Thyroid gland (tissue), 4 donors: Measurements from ENCODE around the gene ENTPD6. TPM values are rescaled to one million over a fixed set of nuclear protein-coding genes. Genes with fewer than 3 reads are reported as not detected.
A peak's percentile ranks its signal among the peaks of the same experiment; 100 is the strongest.
"Not testable (repeated sequence)": the region's sequence is repeated elsewhere in the genome, so short reads cannot be mapped to it uniquely, and the experiment has no call there.

Experiments used
- DNase-seq, 2 donors: peaks; one replicate each; pipeline ENCODE4 v3.0.0-alpha.2; 2019
- H3K27ac ChIP-seq, 3 donors: fragments of 200-600 bp; sonication (generic); 1 replicate in 2 of 3; 2 replicates in 1 of 3; pipeline ENCODE4 v1.5.1; 2016 to 2019; ENCODE audit warnings: mild to moderate bottlenecking in 1 of 3, moderate library complexity in 1 of 3
- H3K27me3 ChIP-seq: fragments of 200-600 bp; sonication (generic); one replicate; pipeline ENCODE4 v1.5.1; 2019
- H3K36me3 ChIP-seq, 2 donors: fragments of 200-600 bp; sonication (generic); one replicate each; pipeline ENCODE4 v1.5.1; 2016 to 2019
- H3K4me1 ChIP-seq, 2 donors: fragments of 200-600 bp; sonication (generic); one replicate each; pipeline ENCODE4 v1.5.1; 2017 to 2019
- H3K4me3 ChIP-seq, 3 donors: fragments of 200-600 bp; sonication (generic); replicated peaks in 1 of 3; 1 replicate in 2 of 3; 2 replicates in 1 of 3; pipeline ENCODE4 v1.5.1; 2016; ENCODE audit warnings: mild to moderate bottlenecking in 1 of 3
- H3K9me3 ChIP-seq: fragments of 200-600 bp; sonication (generic); one replicate; pipeline ENCODE4 v1.5.1; 2017
- CTCF ChIP-seq, 6 experiments: fragments of 200-600 bp in 3 of 6; fragments of 450-650 bp in 3 of 6; sonication (generic) in 3 of 6; IDR thresholded peaks; one replicate each; pipeline ENCODE4 v1.5.1; 2016 to 2019; ENCODE audit warnings: antibody characterized with exemption in 6 of 6, mild to moderate bottlenecking in 2 of 6, inconsistent platforms in 1 of 6, moderate library complexity in 1 of 6
- POLR2A ChIP-seq, 2 donors: fragments of 450-650 bp; IDR thresholded peaks; one replicate each; pipeline ENCODE4 v1.6.1; 2017; ENCODE audit warnings: antibody characterized with exemption in 2 of 2, mild to moderate bottlenecking in 2 of 2, moderate library complexity in 1 of 2
- WGBS, 2 donors: methylation state at CpG; one replicate each; pipeline ENCODE4 v1.1.5; 2017; 5-methylcytosine and 5-hydroxymethylcytosine counted together
- intact Hi-C: fragments of 100-400 bp; cut with DNase I; formaldehyde crosslinking; loops from one replicate; pipeline ENCODE4 v1.15.1; 2023
- total RNA-seq, 4 donors: library from RNA; depleted of rRNA; stranded (reverse); fragments of >200 nt; gene quantifications; one replicate each; pipeline ENCODE4 v1.2.3, GENCODE V29; 2016

ENTPD6 gene
- total RNA-seq, 4 donors from 2014 or later, result 51.6 to 75.6 (median 64.9) TPM

- TF ChIP-seq POLR2A (IDR thresholded peaks at IDR 0.05), result no peak
- no peak for TF ChIP-seq CTCF (IDR thresholded peaks at IDR 0.05)
Measured at GRCh38 chr20:25229486-25230165, 34.1 kb downstream of the ENTPD6 start.

DNA sequence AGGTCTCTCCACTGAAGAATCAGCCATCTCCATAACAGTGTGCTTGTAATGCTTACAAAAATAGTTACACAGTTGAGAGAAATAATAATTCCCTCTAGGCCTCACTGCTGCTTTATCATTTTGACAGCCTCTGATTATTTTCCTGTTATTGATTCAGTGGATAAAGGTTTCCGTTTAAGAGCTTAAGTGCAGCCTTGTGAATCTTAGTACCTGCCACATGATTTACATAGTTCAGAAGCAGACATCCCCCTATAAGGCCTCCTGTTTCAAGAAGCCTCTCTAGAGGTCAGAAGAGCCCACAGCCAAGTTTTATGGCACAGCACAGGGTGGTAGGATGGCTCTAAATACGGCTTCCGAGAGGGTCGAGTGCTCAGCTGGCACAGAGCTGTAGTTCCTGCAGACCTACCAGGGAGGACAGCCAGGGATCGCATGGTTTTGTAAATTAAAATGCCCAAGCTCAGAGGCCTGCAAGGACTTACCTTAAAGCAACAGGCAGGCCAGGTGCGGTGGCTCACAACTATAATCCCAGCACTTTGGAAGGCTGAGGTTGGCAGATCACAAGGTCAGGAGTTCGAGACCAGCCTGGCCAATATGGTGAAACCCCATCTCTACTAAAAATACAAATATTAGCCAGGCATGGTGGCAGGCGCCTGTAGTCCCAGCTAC is 34.8 kb downstream of the ENTPD6 start:
- Histone ChIP-seq H3K27me3 (no peaks in the 10 kb centered on the region), H3K4me1 (peaks cover 17 to 44% of the 10 kb centered on the region in 2 donors), H3K4me3 (no peak overlapping the region), H3K9me3 (no peaks in the 10 kb centered on the region), H3K36me3 (no peaks in the 10 kb centered on the region), H3K27ac (peak overlapping the region; percentile 13 to 64 (median 45))
- TF ChIP-seq CTCF (IDR thresholded peaks at IDR 0.05) (no peak), POLR2A (IDR thresholded peaks at IDR 0.05) (no peak)
- peak; percentile 27 to 48 for DNase-seq
- WGBS, 2 donors, result 46 to 63% methylated on average over 7 to 8 of the region's 8 CpGs
- intact Hi-C loops, result loop anchor here (10.0 kb wide), 1 partner anchor 65 kb away; no protein-coding TSS in a partner anchor

More at GRCh38 chr20:25229486-25230165, 34.1 kb downstream of the ENTPD6 start:
- H3K4me1 ChIP-seq, result peaks cover 17 to 44% of the 10 kb centered on the region in 2 donors
- H3K4me3 ChIP-seq, result no peak overlapping the region
- intact Hi-C loops, result loop anchor here (10.0 kb wide), 1 partner anchor 65 kb away; no protein-coding TSS in a partner anchor
- H3K27ac ChIP-seq, result peak overlapping the region; percentile 13 to 64 (median 45)
- no peaks in the 10 kb centered on the region for H3K9me3 ChIP-seq
- no peaks in the 10 kb centered on the region for H3K27me3 ChIP-seq
- H3K36me3 ChIP-seq, result no peaks in the 10 kb centered on the region
- DNase-seq, result no peak
- WGBS, 2 donors, result 88% methylated on average over 23 of the region's 23 CpGs

DNA sequence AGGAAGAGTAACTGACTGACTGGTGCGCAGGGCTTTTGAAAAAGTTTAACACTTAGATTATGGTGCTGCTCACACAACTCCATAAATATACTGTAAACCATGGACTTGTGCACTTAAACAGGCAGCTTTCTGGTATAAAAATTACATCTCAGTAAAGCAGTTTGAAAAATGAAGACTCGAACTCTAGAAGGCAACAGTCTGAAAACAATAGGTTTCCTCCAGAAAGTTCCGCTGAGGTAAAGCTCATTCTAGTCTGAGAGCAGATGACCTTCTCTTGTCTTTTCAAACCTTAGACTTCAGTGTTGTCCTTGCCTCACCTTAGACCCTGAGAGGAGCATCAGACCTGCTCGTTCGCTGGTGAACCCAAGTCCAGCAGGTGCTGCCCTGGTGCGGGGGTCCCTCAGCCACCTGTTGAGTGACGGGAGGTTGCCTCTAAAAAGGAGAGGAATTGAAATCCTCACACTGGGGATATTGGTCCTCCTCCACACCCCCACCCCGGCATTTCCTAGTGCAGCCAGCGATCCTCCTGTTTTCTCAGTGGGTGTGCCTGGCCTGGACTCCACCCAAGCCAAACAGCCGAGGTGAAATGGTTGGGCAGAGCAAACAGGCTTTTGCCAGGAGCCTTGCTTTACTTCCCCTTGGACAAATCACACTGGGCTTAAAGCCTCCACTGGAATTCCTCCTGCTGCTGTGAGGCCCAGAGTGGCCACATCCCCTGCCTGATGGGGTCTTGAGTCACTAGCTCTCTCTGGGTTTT is 37.7 kb downstream of the ENTPD6 start:
- Histone ChIP-seq H3K27ac (peak overlapping the region in 1 of 3 donors; percentile 10), H3K27me3 (no peaks in the 10 kb centered on the region), H3K4me3 (no peak overlapping the region), H3K9me3 (no peaks in the 10 kb centered on the region), H3K36me3 (no peaks in the 10 kb centered on the region), H3K4me1 (peaks cover 17 to 38% of the 10 kb centered on the region in 2 donors)
- TF ChIP-seq CTCF (IDR thresholded peaks at IDR 0.05), result no peak
- no peak for TF ChIP-seq POLR2A (IDR thresholded peaks at IDR 0.05)
- 54 to 60% methylated on average over 7 to 10 of the region's 10 CpGs for WGBS, 2 donors
- peak; percentile 72 to 83 for DNase-seq
- intact Hi-C loops, result loop anchor here (10.0 kb wide), 1 partner anchor 62 kb away; no protein-coding TSS in a partner anchor

GRCh38 chr20:25234009-25234849 is 38.7 kb downstream of the ENTPD6 start:
- not testable (repeated sequence) for H3K27ac ChIP-seq, DNase-seq, H3K4me3 ChIP-seq, H3K36me3 ChIP-seq, H3K9me3 ChIP-seq, H3K27me3 ChIP-seq
- 61 to 66% methylated on average over 8 of the region's 8 CpGs for WGBS, 2 donors
- intact Hi-C loops, result loop anchor here (10.0 kb wide), 1 partner anchor 61 kb away; no protein-coding TSS in a partner anchor
- H3K4me1 ChIP-seq, result peaks cover 17 to 43% of the 10 kb centered on the region in 2 donors
